Spleen (tissue), 11 donors: ENCODE measurements around the gene TLE1. TPM values are rescaled to one million over a fixed set of nuclear protein-coding genes. Genes with fewer than 3 reads are reported as not detected.

Experiments
- DNase-seq: peaks from one replicate; pipeline ENCODE4 v3.0.0-alpha.2; 2020
- H3K27ac ChIP-seq, 8 donors: fragments of 200-600 bp; sonication (generic) in 7 of 8; 1 replicate in 4 of 8; 2 replicates in 4 of 8; pipeline versions ENCODE4 v1.5.0 to v1.8.0; 2016 to 2021; ENCODE audit warnings: inconsistent platforms in 4 of 8, mild to moderate bottlenecking in 4 of 8, moderate library complexity in 1 of 8
- H3K27me3 ChIP-seq, 7 donors: fragments of 200-600 bp; sonication (generic) in 6 of 7; replicated peaks in 1 of 7; 1 replicate in 4 of 7; 2 replicates in 3 of 7; pipeline versions ENCODE4 v1.5.0 to v1.8.0; 2016 to 2021; ENCODE audit warnings: inconsistent platforms in 3 of 7, mild to moderate bottlenecking in 1 of 7
- H3K36me3 ChIP-seq, 6 donors: fragments of 200-600 bp; sonication (generic) in 5 of 6; 1 replicate in 4 of 6; 2 replicates in 2 of 6; pipeline versions ENCODE4 v1.5.0 to v1.8.0; 2016 to 2021; ENCODE audit warnings: inconsistent platforms in 2 of 6
- H3K4me1 ChIP-seq, 6 donors: fragments of 200-600 bp; sonication (generic) in 5 of 6; 1 replicate in 3 of 6; 2 replicates in 3 of 6; pipeline versions ENCODE4 v1.5.0 to v1.8.0; 2016 to 2021; ENCODE audit warnings: inconsistent platforms in 3 of 6
- H3K4me3 ChIP-seq, 8 donors: fragments of 200-600 bp; sonication (generic) in 7 of 8; 1 replicate in 4 of 8; 2 replicates in 4 of 8; pipeline versions ENCODE4 v1.5.0 to v1.8.0; 2016 to 2021; ENCODE audit warnings: inconsistent platforms in 4 of 8, mild to moderate bottlenecking in 4 of 8, moderate library complexity in 2 of 8
- H3K9me3 ChIP-seq, 8 donors: fragments of 200-600 bp; sonication (generic) in 7 of 8; 1 replicate in 4 of 8; 2 replicates in 4 of 8; pipeline versions ENCODE4 v1.5.0 to v1.8.0; 2016 to 2021; ENCODE audit warnings: inconsistent platforms in 4 of 8
- POLR2AphosphoS5 ChIP-seq, 3 donors: sonication (generic); formaldehyde crosslinking; IDR thresholded peaks; one replicate each; pipeline ENCODE4 v1.5.1; 2017; ENCODE audit warnings: antibody characterized with exemption in 3 of 3
- WGBS, 5 donors: extraction: QIAGEN DNeasy Blood & Tissue Kit in 3 of 5; methylation state at CpG; one replicate each; pipeline versions ENCODE4 v1.1.5 to v1.1.7; 2013 to 2018; 5-methylcytosine and 5-hydroxymethylcytosine counted together
- intact Hi-C: fragments of 100-400 bp; cut with DNase I; formaldehyde crosslinking; loops from one replicate; pipeline ENCODE4 v1.15.0; 2023; ENCODE audit warnings: low total_unique reads
- polyA plus RNA-seq, 3 donors: library from polyadenylated mRNA; stranded (reverse); fragments of 200-250 nt; gene quantifications; one replicate each; pipeline ENCODE4 v1.2.1, GENCODE V29; 2013
- small RNA-seq, 4 donors: library from RNA; depleted of rRNA; stranded (forward); fragments of <200 nt; gene quantifications; one replicate each; pipeline ENCODE3, GENCODE V24; 2016
- total RNA-seq, 7 donors: library from RNA; depleted of rRNA in 3 of 7; stranded (reverse); fragments of >200 nt in 3 of 7; fragmentation: NEBNext Ultra II Directional in 4 of 7; extraction: Animal tissue kit (Norgen Biotek cat#: 25700) in 4 of 7; gene quantifications; one replicate each; pipeline versions ENCODE4 v1.1.0 to v1.2.1, GENCODE V29; 2016 to 2021
- TF ChIP-seq, protein P1 (sequence below), 11 experiments: fragments of 200-600 bp in 7 of 11; fragments of 450-650 bp in 4 of 11; sonication (generic) in 4 of 11; IDR thresholded peaks in 8 of 11; conservative IDR thresholded peaks in 3 of 11; 1 replicate in 7 of 11; 2 replicates in 4 of 11; pipeline versions ENCODE4 v1.4.0 to v1.8.0; 2016 to 2021; ENCODE audit warnings: antibody characterized with exemption in 11 of 11, inconsistent platforms in 4 of 11, mild to moderate bottlenecking in 1 of 11
- donor health status: healthy with polysubstance abuse.
- donor health status: DM: no; HTN: no; CAD: no; lungs with moderate emphysema.
- donor health status: DM: no; HTN: no; CAD: no.
- donor health status: Bipolar disorder and iron deficiency.
- donor health status: healthy.
- donor health status: DM: no; HTN: no; CAD: no.
- donor health status: DM: yes; HTN: yes; CAD: no.

The TLE1 gene
- total and polyA plus RNA-seq, 10 donors, result 34.7 to 110 (median 60.2) TPM

DNA sequence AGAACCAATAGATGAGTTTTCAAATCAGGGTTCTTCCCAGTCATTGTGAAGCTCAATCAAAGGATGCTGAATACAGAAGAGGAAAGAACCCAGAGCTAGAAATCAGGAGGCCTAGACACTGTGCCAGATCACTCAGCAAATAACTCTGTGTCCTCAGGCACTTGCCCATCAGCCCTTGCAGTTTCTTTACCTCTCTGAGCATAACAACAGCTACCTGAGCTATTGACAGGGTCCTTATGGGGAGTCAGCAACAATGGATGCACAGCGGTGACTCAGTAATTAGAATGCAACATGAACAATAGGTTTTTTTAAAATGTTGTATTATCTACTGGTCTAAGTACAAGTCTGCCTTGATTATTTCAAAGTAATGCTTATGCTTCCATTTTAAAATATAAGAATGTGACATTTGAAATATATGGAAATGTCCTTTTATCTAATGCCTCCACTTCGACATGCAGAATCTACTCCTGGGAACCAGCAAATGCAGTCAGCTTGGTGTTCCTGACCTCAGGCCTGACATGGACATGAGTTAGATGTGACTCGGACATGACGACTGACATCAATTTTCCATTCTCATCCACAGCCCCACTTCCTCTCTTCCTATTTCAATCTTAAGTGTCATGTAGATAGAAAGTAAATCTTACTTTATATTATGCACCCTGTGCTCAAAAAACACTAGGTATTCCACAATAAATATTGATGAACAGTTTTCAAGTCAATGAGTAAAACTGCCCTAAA lies 155.0 kb downstream of the TLE1 start:
- no peak for DNase-seq
- Histone ChIP-seq H3K27me3 (no peaks in the 10 kb centered on the region), H3K36me3 (no peaks in the 10 kb centered on the region), H3K4me3 (no peak overlapping the region), H3K4me1 (peaks cover 0 to 18% (median 13%) of the 10 kb centered on the region in 6 donors), H3K9me3 (no peaks in the 10 kb centered on the region), H3K27ac (no peak overlapping the region)
- 89 to 95% (median 90%) methylated on average over 4 of the region's 4 CpGs for WGBS, 5 donors
- intact Hi-C loops, result no loop called here
- TF ChIP-seq, protein P1, sequence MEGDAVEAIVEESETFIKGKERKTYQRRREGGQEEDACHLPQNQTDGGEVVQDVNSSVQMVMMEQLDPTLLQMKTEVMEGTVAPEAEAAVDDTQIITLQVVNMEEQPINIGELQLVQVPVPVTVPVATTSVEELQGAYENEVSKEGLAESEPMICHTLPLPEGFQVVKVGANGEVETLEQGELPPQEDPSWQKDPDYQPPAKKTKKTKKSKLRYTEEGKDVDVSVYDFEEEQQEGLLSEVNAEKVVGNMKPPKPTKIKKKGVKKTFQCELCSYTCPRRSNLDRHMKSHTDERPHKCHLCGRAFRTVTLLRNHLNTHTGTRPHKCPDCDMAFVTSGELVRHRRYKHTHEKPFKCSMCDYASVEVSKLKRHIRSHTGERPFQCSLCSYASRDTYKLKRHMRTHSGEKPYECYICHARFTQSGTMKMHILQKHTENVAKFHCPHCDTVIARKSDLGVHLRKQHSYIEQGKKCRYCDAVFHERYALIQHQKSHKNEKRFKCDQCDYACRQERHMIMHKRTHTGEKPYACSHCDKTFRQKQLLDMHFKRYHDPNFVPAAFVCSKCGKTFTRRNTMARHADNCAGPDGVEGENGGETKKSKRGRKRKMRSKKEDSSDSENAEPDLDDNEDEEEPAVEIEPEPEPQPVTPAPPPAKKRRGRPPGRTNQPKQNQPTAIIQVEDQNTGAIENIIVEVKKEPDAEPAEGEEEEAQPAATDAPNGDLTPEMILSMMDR (IDR thresholded peaks at IDR 0.05 in 8 of 11, conservative IDR thresholded peaks at IDR 0.05 in 3 of 11), result no peak
- no peak for TF ChIP-seq POLR2AphosphoS5 (IDR thresholded peaks at IDR 0.05)

Small RNA genes within 50 kb of the gene (small RNA-seq; reads per million reads assigned to genes)
- gene RNU6-1035P, result 0 reads per million in 4 donors

Other genes with a start within 250 kb of the TLE1 start
- gene SPATA31D4, start 238.9 kb upstream of the TLE1 start, total RNA-seq, result not detected
- gene SPATA31D4, start 238.9 kb upstream of the TLE1 start, polyA plus RNA-seq, result under 1 TPM in 1 of 3 donors, not detected in 2; 0.02 TPM